ENCODE results near the gene SLC44A3.

SLC44A3 gene

GRCh38 chr1:94894630-94895029, 74.5 kb downstream of the SLC44A3 start:
- Mint-ChIP-seq H3K4me1 (no peaks in the 10 kb centered on the region), H3K36me3 (no peaks in the 10 kb centered on the region), H3K27me3 (peaks cover 8% of the 10 kb centered on the region)

DNA sequence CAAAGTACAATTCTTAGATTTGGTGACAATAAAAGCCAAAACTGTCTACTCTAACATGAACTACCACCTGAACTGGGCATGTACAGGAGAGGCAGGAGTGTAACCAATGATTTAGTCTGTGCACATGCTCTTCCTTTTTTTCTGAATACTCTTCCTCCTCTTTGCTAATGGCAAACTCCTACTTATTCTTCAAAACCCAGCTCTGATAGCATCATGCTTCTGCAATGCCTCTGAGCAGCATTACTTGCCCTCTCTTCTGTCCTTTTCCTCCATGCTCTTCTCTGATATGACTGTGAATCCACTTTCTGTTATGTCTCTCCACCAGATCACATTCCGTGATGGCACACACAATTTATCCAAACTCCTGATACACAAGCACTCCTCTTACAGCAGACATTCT, 75.4 kb downstream of the SLC44A3 start:
- Mint-ChIP-seq H3K36me3 (no peaks in the 10 kb centered on the region), H3K27ac (no peak overlapping the region), H3K4me3 (no peak overlapping the region), H3K27me3 (peaks cover 1% of the 10 kb centered on the region), H3K9me3 (no peaks in the 10 kb centered on the region), H3K4me1 (no peaks in the 10 kb centered on the region)
- no peak for ATAC-seq

More at GRCh38 chr1:94894630-94895029, 74.5 kb downstream of the SLC44A3 start:
- no peak for ATAC-seq
- H3K27ac Mint-ChIP-seq = no peak overlapping the region
- H3K4me3 Mint-ChIP-seq = no peak overlapping the region
- no peaks in the 10 kb centered on the region for H3K9me3 Mint-ChIP-seq

DNA sequence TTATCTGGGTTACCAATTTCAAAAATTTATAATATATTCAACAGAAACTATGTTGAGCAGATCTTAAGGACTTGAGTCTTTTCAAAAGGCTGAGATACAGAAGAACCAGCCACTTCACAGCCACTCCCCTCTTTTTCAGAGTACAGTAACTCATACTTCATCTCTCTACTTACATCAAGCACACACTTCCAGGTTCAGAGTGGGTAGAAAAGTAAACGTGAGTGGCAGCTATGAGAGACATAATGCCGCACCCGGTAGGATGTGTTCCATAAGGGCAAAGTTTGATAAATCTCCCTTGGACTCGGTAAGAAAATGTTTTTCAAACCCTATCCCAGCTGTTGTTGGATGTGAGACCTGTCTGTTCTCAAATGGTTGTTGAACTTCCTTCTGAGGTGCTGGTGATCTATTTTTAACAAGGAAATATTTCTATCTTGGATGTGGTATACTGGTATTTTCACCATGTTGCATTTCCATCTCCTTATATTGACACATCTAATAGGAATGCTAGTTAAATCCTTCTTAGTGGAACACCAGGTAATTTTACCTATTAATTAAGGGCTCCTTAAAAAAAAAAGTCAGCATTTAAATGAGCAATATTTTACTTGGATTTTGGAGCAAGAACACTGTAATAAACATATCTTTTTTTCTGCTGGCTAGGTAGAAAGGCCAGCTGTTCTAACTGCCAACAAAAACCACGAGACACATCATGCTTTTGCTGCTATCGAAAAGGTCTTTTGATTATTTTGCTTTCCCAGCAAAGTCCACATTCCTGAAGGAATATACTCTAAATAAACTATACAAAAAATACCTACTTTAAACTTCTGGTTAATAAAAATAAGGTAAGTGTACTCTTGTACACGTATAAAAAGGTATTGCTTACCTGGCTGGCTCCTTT, 78.6 kb downstream of the SLC44A3 start:
- H3K4me1 Mint-ChIP-seq = no peaks in the 10 kb centered on the region
- no peaks in the 10 kb centered on the region for H3K27me3 Mint-ChIP-seq
- no peaks in the 10 kb centered on the region for H3K9me3 Mint-ChIP-seq
- H3K27ac Mint-ChIP-seq = no peak overlapping the region
- ATAC-seq = no peak
- no peaks in the 10 kb centered on the region for H3K36me3 Mint-ChIP-seq
- H3K4me3 Mint-ChIP-seq = no peak overlapping the region

DNA sequence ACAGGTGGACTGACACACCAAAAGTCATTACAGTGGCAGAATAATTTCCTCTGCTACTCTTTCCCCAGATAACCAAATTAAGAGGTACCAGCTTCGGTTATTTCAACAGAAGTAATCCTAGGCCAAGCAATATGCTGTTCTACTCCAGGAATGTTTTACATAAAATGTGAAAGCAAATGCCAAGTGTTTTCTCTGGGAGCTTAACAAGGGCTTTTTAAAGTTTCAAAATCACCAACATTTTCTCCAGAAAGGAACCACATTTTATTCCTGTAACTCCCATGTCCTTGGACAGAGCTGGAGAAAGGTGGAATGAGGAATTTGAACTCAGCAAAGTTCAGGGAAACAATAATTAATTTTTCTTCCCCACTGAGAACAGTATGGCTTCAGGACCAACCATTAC, 79.6 kb downstream of the SLC44A3 start:
- ATAC-seq = no peak
- Mint-ChIP-seq H3K4me3 (no peak overlapping the region), H3K9me3 (no peaks in the 10 kb centered on the region), H3K4me1 (no peaks in the 10 kb centered on the region), H3K27ac (no peak overlapping the region), H3K27me3 (no peaks in the 10 kb centered on the region), H3K36me3 (no peaks in the 10 kb centered on the region)

DNA sequence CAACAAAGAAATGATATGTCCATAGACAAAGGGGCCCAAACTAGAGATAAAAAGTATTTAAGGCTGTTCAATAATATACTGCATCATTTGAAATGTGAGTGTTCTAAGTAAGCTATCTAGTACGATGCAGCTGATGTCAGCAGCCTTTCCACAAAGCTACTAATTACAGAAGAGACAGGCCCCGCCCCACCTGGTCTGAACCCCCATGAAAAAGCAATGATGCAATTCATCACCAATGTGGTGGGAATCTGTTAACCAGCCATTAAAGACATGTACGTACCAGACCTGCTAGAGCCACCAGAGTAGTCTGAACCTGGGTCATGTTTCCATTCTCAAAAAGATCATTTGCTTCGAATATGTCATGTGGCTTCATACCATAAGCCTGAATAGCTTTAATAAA, 81.7 kb downstream of the SLC44A3 start:
- H3K36me3 Mint-ChIP-seq = no peaks in the 10 kb centered on the region
- no peaks in the 10 kb centered on the region for H3K27me3 Mint-ChIP-seq
- no peaks in the 10 kb centered on the region for H3K4me1 Mint-ChIP-seq
- H3K27ac Mint-ChIP-seq = no peak overlapping the region
- no peak for ATAC-seq
- no peak overlapping the region for H3K4me3 Mint-ChIP-seq
- no peaks in the 10 kb centered on the region for H3K9me3 Mint-ChIP-seq

DNA sequence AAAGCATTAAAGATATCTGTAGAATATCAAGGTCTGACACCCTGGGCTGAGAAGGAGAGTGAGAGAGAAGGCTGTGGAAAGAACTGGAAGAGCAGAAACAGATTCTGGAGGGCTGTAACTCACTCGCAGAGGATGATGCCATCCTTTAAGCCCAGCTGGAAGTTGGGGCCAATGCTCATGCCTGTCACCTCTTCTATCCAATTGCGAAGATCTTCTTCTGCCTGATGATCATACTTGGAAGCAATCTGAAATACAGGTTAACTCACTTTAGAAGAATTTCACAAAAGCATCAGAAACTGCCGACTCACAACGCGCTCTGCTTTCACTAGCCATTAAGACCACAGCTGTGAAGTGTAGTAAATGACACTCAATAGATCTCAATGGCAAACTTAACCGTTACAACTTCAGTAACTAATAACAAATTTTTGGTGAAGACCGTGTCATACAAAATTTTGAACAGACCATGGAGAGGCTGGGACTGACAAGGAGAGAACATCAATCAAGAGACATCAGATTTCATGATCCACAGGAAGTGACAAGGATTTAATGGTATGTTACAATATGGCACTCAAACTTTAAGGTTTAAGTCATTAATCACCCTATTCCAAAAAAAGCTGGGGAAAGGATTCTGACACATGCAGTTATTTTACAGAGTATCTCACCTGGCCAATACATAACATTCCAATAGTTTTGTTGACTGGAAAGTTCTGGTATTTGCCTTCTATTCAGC, 83.3 kb downstream of the SLC44A3 start:
- ATAC-seq = no peak
- Mint-ChIP-seq H3K27ac (no peak overlapping the region), H3K27me3 (peaks cover 10% of the 10 kb centered on the region), H3K9me3 (no peaks in the 10 kb centered on the region), H3K4me1 (no peaks in the 10 kb centered on the region), H3K36me3 (no peaks in the 10 kb centered on the region), H3K4me3 (no peak overlapping the region)

DNA sequence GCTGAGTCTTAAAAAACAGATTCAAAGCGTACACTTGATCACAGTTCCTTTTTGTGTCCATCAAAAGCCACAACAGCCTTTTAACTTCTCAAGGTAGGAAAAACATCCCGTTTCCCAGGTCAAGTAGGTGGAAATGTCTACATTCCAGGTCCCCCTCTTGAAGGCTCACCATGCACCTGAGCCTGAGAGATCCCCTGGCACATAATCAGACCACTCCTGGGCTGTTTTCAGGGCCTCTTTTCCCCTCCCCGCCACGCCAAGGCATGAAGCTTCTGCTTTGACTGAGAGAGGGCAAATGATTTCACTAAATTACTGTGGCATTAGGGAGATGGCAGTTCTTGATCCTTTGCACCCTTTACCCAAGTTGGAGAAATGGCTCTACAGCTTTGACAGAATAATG, 85.0 kb downstream of the SLC44A3 start:
- no peak for ATAC-seq
- no peaks in the 10 kb centered on the region for H3K9me3 Mint-ChIP-seq
- H3K36me3 Mint-ChIP-seq = no peaks in the 10 kb centered on the region
- no peak overlapping the region for H3K27ac Mint-ChIP-seq
- no peaks in the 10 kb centered on the region for H3K4me1 Mint-ChIP-seq
- H3K4me3 Mint-ChIP-seq = no peak overlapping the region
- H3K27me3 Mint-ChIP-seq = peaks cover 16% of the 10 kb centered on the region

DNA sequence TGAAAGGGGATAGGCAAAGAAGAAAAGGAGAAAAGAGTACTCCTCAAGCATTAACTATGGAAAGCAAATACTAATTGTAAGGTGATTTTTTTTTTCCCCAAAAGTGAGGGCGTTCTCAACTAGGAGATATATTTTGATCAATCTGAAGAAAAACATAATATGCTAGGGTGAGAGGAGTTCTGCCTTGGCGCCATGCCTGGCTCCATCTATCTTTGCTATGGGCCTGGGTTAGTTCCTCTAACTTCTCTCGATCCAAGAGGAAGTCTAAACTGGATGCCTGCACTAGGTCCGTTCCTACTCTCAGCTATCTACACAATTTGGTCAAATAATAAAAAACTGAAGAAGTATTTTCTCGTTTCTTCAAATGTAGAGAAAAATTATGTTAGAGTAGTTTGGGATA, 86.2 kb downstream of the SLC44A3 start:
- Mint-ChIP-seq H3K4me3 (no peak overlapping the region), H3K27ac (no peak overlapping the region), H3K9me3 (no peaks in the 10 kb centered on the region), H3K27me3 (peaks cover 26% of the 10 kb centered on the region), H3K4me1 (no peaks in the 10 kb centered on the region), H3K36me3 (no peaks in the 10 kb centered on the region)
- ATAC-seq = no peak

GRCh38 chr1:94907136-94907535, 87.0 kb downstream of the SLC44A3 start:
- peaks cover 26% of the 10 kb centered on the region for H3K27me3 Mint-ChIP-seq
- no peak for ATAC-seq
- H3K4me3 Mint-ChIP-seq = no peak overlapping the region
- no peaks in the 10 kb centered on the region for H3K36me3 Mint-ChIP-seq
- no peaks in the 10 kb centered on the region for H3K9me3 Mint-ChIP-seq
- H3K4me1 Mint-ChIP-seq = no peaks in the 10 kb centered on the region
- no peak overlapping the region for H3K27ac Mint-ChIP-seq

- no peak overlapping the region for H3K27ac Mint-ChIP-seq
- ATAC-seq = no peak
- H3K4me3 Mint-ChIP-seq = no peak overlapping the region
- no peaks in the 10 kb centered on the region for H3K36me3 Mint-ChIP-seq
- H3K4me1 Mint-ChIP-seq = no peaks in the 10 kb centered on the region
- H3K9me3 Mint-ChIP-seq = no peaks in the 10 kb centered on the region
- peaks cover 26% of the 10 kb centered on the region for H3K27me3 Mint-ChIP-seq
Observed at GRCh38 chr1:94908190-94908589, 88.0 kb downstream of the SLC44A3 start.

DNA sequence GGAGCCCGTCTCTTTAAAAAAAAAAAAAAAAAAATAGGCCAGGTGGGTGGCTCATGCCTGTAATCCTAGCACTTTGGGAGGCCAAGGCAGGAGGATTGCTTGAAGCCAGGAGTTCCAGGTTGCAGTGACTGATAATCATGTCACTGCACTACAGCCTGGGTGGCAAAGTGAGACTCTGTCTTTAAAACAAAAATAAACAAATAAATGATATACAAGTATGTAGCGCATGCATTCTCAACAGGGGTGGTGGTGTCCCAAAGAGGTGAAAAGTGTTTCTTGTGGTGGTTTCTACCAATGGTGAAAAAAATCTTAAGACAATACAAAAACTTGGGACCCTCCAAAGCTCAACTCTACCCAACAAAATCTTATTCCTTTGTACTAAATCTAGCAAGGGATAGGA, 88.8 kb downstream of the SLC44A3 start:
- Mint-ChIP-seq H3K36me3 (no peaks in the 10 kb centered on the region), H3K9me3 (no peaks in the 10 kb centered on the region), H3K4me1 (no peaks in the 10 kb centered on the region), H3K4me3 (no peak overlapping the region), H3K27ac (no peak overlapping the region), H3K27me3 (peaks cover 26% of the 10 kb centered on the region)
- no peak for ATAC-seq

DNA sequence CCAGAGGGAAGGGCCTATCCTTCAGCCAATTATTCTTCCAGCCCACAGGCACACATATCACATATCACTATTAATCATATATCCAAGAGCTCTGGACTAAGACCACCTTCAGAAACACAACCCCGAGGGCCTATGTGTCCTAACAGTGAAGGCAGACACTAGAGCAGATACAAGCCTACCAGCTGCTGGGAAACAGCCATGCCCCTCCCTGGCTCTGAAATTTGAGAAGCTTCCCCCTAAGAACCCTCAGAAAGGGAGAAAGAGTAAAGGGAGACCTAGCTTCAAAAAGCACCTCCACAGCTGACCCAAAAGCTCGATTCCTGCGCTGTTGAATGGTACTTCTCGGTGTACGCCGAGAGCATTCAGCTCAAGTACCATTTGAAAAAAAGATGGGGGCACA, 89.3 kb downstream of the SLC44A3 start:
- no peak for ATAC-seq
- Mint-ChIP-seq H3K9me3 (no peaks in the 10 kb centered on the region), H3K4me3 (no peak overlapping the region), H3K4me1 (no peaks in the 10 kb centered on the region), H3K36me3 (no peaks in the 10 kb centered on the region), H3K27ac (no peak overlapping the region), H3K27me3 (peaks cover 26% of the 10 kb centered on the region)

GRCh38 chr1:94912263-94913184, 92.4 kb downstream of the SLC44A3 start:
- Mint-ChIP-seq H3K4me3 (no peak overlapping the region), H3K36me3 (no peaks in the 10 kb centered on the region), H3K4me1 (no peaks in the 10 kb centered on the region), H3K9me3 (no peaks in the 10 kb centered on the region), H3K27ac (no peak overlapping the region), H3K27me3 (peaks cover 44% of the 10 kb centered on the region)
- no peak for ATAC-seq

GRCh38 chr1:94917251-94917650, 97.1 kb downstream of the SLC44A3 start:
- no peak for ATAC-seq
- Mint-ChIP-seq H3K4me1 (no peaks in the 10 kb centered on the region), H3K36me3 (no peaks in the 10 kb centered on the region), H3K27me3 (peaks cover 19% of the 10 kb centered on the region), H3K27ac (no peak overlapping the region), H3K4me3 (no peak overlapping the region), H3K9me3 (no peaks in the 10 kb centered on the region)
